HG03025 (cell line): Measurements from ENCODE around the gene DIRAS2.

Source experiments
- ATAC-seq: cut with Tn5 transposase; IDR thresholded peaks from one replicate; pipeline ENCODE4 v1.9.1; 2021; ENCODE audit warnings: mild to moderate bottlenecking, moderate library complexity; ENCODE audit not compliant: unreplicated experiment, low FRiP score

DIRAS2 gene

DNA sequence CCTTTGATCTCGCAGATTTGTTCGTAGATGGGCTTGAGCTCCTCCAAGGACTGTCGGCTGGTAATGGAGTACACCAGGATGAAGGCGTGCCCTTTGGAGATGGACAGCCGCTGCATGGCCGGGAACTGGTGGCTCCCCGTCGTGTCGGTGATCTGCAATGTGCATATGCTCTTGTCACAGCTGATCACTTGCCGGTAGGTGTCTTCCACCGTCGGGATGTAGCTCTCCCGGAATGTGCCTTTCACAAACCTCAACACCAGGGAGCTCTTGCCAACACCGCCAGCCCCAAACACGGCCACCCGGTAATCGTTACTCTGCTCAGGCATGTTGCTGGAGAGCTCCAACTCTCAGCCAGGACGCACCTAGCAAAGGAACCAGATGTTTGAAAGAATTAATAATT is 29.1 kb downstream of the DIRAS2 start:
- no peak for ATAC-seq

DNA sequence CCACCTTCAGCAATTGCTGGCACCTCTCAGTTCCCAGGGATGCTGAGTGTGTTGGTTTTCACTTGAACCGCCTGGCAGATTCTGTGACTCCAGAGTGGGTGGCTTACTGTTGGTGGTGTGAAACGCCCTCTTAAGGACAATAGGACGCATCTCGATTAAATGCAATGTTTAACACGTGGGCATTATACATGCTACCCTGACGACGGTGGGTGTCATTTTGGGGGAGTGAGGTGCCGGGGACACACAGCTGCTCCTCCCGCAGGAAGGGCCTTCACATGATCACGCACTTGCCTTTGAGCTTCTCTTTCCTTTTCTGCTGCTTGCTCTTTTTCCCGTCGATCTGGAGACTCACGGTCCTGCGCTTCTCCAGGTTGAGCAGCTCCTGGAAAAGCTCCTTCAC is 29.7 kb downstream of the DIRAS2 start:
- no peak for ATAC-seq

- no peak for ATAC-seq
These were observed 31.1 kb downstream of the DIRAS2 start for GRCh38 chr9:90611568-90611967.

DNA sequence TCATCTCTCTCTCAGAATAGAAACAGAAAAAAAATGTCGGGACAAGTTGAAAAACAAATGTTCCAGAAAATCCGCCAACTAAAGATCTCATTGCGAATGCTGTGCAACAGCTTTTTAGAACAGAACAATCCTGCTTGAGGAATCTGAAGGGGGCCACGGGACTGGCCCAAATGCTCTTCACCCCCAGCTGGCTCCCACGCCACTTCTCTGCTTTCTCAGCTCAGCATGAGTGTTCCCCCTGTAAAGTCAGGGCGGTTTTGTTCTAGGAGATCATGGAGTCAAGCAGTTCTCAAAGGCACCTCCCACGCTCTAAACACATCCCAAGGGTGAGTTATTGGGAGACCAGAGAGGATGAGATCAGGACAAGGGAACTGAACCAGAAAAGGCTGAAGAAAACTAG is 31.5 kb downstream of the DIRAS2 start:
- ATAC-seq, result no peak

DNA sequence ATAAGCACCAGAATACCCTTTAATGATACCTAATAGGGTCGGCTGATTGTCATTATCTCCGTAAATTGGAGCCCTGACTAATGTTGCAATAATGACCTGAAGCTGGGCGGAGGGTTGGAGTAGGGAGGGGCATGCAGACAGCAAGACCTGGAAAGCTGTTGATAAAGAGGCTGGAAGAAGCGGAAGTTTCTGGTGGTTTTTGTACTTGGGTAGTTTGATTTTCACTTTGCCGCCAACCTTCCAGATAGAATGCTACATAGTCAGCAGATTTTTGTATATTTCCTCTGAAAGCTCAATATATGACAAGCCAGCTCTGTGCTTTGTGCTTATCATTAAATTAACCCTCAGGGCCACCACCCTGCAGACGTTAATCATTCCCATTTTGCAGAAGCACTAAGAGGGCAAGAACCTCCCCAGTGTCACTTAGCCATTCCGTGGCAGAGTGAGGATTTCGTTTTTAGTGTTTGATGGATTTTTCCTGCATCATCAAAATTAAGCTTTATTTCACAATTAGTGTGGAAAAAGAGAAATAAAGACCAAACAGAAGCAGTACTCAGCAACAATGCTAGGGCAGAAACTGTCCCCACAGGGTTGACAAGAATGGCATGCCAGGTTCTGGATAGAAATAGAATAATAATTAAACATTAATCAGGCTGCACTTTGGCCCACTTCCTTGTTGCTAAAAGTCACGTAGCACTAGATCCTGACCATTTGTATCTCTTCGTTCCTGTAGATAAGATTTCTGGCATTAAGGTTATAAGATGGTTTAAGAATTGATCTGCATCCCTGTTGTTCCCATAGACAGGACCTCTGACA is 34.7 kb downstream of the DIRAS2 start:
- ATAC-seq, result no peak

GRCh38 chr9:90600029-90600428 is 42.6 kb downstream of the DIRAS2 start:
- no peak for ATAC-seq

- ATAC-seq, result no peak
These were observed 44.4 kb downstream of the DIRAS2 start for GRCh38 chr9:90598191-90598590.

DNA sequence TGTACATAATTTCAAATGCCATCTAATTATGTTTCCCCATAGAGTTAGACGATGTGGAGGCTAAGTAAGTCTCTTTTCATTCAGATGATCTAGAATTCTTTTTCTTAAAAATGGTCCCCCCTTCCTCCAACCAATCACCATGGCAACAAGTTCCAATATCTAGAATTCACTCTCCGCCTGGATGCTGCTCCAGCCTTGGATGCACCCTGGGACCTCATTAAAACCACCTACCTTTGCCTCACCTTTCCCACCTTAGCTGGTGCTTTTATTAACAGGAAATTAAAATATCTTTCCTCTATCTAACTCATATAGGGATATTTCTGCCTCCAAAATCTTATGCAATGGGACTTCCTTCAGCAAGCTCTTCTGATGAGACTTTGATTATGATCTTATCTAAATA is 49.0 kb downstream of the DIRAS2 start:
- ATAC-seq, result no peak

DNA sequence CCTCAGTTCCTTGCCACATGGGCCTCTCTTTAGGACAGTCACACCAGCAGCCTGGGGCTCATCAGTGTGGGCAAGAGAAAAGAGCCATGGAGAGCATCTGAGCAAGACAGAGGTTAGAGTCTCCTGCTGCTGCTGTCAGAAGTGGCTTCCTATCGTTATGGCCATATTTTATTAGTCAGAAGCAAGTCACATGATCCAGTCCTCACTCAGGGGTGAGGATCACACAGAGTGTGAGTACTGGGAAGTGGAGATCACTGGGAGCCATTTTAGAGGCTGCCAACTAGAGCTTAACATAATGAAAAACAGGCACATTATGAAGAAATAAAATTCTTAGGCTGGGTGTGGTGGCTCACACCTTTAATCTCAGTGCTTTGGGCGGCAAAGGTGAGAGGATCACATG is 62.0 kb downstream of the DIRAS2 start:
- ATAC-seq, result no peak

DNA sequence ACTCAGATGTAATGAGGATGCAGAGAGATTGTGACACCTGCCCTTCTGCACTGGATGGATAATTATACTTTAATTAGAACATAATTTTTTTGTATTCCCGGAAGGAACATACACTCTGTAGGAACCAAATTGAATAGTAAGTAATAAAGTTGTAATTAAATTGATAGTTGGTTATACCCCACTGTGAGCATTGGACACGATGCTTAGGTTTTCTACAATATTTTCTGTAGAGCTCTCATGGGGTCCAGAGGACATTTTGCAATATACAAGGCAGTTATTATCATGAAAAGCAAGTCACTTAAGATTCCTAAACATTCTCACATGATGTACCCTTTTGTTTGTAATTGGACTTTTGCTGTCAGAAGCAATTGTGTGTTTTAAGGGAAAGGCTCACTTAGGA is 63.4 kb downstream of the DIRAS2 start:
- no peak for ATAC-seq

- ATAC-seq, result no peak
These were observed 64.4 kb downstream of the DIRAS2 start for GRCh38 chr9:90578126-90578815.

- ATAC-seq, result no peak
These were observed 73.1 kb downstream of the DIRAS2 start for GRCh38 chr9:90569511-90569910.

DNA sequence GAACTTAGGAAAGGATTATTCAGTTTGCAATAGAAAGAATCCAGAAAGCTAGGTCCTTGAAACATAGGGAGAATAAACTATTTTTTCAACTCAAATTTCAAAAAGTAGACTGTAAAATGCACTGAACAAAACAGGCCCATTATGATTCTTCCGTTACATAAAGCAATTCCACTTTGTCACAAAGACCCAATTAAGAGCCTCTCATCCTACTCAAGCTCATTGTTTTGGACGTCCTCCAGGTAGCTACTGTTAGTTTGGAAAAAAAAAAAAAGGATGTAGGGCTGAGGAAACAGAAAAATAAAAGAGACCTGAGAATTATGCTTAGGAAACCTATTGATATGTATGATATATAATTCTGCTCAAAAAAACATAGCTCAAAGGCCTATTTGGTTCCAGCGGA is 74.0 kb downstream of the DIRAS2 start:
- ATAC-seq, result no peak

GRCh38 chr9:90562229-90562628 is 80.4 kb downstream of the DIRAS2 start:
- ATAC-seq, result no peak
